PC-9 (cell line): ENCODE results near the gene PGBD5.

Experiments
- EZH2 ChIP-seq: fragments of 200-600 bp; sonication (generic); IDR thresholded peaks from 2 replicates; pipeline ENCODE4 v1.8.0; 2017; ENCODE audit warnings: antibody characterized with exemption, low read depth
- TF ChIP-seq, protein P1 (sequence below): fragments of 200-600 bp; sonication (generic); conservative IDR thresholded peaks from 2 replicates; pipeline ENCODE4 v1.6.1; 2017; ENCODE audit warnings: mixed run types, antibody characterized with exemption, mild to moderate bottlenecking, moderate library complexity

DNA sequence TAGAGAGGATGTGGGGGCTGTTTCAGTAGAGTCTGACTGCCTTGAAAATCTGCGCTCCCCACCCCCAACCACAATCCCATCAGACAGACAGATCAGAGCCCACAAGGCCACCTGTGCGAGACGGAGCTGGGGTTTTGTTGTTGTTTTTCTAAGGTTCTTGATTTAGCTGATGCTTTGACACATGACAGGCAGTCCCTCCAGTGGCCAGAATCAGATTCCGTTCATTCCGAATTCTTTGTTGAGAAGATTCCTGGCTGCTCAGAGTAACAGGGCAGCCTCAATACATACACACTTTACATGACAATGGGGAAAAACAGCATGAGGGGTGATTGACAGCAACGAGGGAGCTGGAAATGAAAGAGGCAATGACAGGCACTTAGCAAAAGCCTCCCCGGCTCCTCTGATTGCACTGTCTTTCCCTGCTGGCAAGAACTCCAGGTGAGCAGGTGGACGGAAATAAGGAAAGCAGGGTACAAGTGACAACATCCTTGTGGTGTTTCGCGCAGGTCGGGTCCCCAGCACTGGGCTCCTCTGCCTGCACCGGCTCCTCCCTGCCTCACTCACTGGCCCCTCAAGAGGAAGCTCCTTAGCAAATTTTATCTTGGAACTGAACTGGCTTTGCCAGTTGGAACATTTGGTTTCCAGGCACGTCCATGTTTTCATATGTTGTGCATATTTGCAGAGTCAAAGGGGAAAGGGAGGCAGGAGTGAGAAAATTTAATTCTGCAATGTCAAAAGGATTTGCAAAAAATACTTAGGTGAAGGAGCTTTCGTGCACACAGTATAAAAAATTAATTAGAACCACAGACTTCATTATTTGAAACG, 148.7 kb downstream of the PGBD5 start:
- TF ChIP-seq, protein P1, sequence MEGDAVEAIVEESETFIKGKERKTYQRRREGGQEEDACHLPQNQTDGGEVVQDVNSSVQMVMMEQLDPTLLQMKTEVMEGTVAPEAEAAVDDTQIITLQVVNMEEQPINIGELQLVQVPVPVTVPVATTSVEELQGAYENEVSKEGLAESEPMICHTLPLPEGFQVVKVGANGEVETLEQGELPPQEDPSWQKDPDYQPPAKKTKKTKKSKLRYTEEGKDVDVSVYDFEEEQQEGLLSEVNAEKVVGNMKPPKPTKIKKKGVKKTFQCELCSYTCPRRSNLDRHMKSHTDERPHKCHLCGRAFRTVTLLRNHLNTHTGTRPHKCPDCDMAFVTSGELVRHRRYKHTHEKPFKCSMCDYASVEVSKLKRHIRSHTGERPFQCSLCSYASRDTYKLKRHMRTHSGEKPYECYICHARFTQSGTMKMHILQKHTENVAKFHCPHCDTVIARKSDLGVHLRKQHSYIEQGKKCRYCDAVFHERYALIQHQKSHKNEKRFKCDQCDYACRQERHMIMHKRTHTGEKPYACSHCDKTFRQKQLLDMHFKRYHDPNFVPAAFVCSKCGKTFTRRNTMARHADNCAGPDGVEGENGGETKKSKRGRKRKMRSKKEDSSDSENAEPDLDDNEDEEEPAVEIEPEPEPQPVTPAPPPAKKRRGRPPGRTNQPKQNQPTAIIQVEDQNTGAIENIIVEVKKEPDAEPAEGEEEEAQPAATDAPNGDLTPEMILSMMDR: no peak
- TF ChIP-seq EZH2: no peak
